IPS-18c (cell line): ENCODE data around the gene LUC7L.

Experiments
- H3K4me3 ChIP-seq: 2 replicates; pipeline ENCODE4 v1.7.0; 2013; ENCODE audit warnings: low read depth, mild to moderate bottlenecking, low read length, moderate library complexity; ENCODE audit not compliant: insufficient read depth
- H3K9me3 ChIP-seq: one replicate; pipeline ENCODE4 v1.6.1; 2013; ENCODE audit warnings: mild to moderate bottlenecking, low read length, moderate library complexity; ENCODE audit not compliant: control insufficient read depth, insufficient read depth

Gene LUC7L

GRCh38 chr16:193441-193840 lies 35.8 kb downstream of the LUC7L start:
- no peaks in the 10 kb centered on the region for H3K9me3 ChIP-seq
- H3K4me3 ChIP-seq: no peak overlapping the region

GRCh38 chr16:192686-193085 lies 36.6 kb downstream of the LUC7L start:
- Histone ChIP-seq H3K4me3 (no peak overlapping the region), H3K9me3 (no peaks in the 10 kb centered on the region)

GRCh38 chr16:191831-192230 lies 37.4 kb downstream of the LUC7L start:
- H3K4me3 ChIP-seq: no peak overlapping the region

GRCh38 chr16:189604-190186 lies 39.6 kb downstream of the LUC7L start:
- H3K9me3 ChIP-seq: peaks cover 3% of the 10 kb centered on the region
- no peak overlapping the region for H3K4me3 ChIP-seq

More at GRCh38 chr16:191831-192230, 37.4 kb downstream of the LUC7L start:
- peaks cover 3% of the 10 kb centered on the region for H3K9me3 ChIP-seq

- peaks cover 3% of the 10 kb centered on the region for H3K9me3 ChIP-seq
- no peak overlapping the region for H3K4me3 ChIP-seq
Measured at GRCh38 chr16:188674-189073, 40.6 kb downstream of the LUC7L start.

- Histone ChIP-seq H3K4me3 (no peak overlapping the region), H3K9me3 (peaks cover 3% of the 10 kb centered on the region)
Measured at GRCh38 chr16:187330-187729, 41.9 kb downstream of the LUC7L start.

GRCh38 chr16:185691-186090 lies 43.6 kb downstream of the LUC7L start:
- Histone ChIP-seq H3K4me3 (no peak overlapping the region), H3K9me3 (peaks cover 3% of the 10 kb centered on the region)

- Histone ChIP-seq H3K4me3 (no peak overlapping the region), H3K9me3 (peaks cover 3% of the 10 kb centered on the region)
Measured at GRCh38 chr16:185213-185612, 44.0 kb downstream of the LUC7L start.

- Histone ChIP-seq H3K9me3 (peaks cover 3% of the 10 kb centered on the region), H3K4me3 (no peak overlapping the region)
Measured at GRCh38 chr16:183005-183404, 46.2 kb downstream of the LUC7L start.

- no peak overlapping the region for H3K4me3 ChIP-seq
- H3K9me3 ChIP-seq: no peaks in the 10 kb centered on the region
Measured at GRCh38 chr16:181565-182021, 47.7 kb downstream of the LUC7L start.

GRCh38 chr16:180681-181564 lies 48.3 kb downstream of the LUC7L start:
- Histone ChIP-seq H3K9me3 (no peaks in the 10 kb centered on the region), H3K4me3 (peak overlapping the region; percentile 43)

- H3K9me3 ChIP-seq: no peaks in the 10 kb centered on the region
- H3K4me3 ChIP-seq: peak within 1 kb of the TSS; percentile 43
Measured at GRCh38 chr16:180101-180675, 49.1 kb downstream of the LUC7L start, which contains the start of gene HBQ1. Gene HBQ1, plus strand, starts transcription at chr16:180459. Its CDS starts 28 bp downstream, at chr16:180487.

- Histone ChIP-seq H3K9me3 (no peaks in the 10 kb centered on the region), H3K4me3 (no peak overlapping the region)
Measured at GRCh38 chr16:179211-180092, 49.8 kb downstream of the LUC7L start.

- Histone ChIP-seq H3K4me3 (no peak overlapping the region), H3K9me3 (no peaks in the 10 kb centered on the region)
Measured at GRCh38 chr16:178668-179015, 50.6 kb downstream of the LUC7L start.

GRCh38 chr16:177981-178667 lies 51.1 kb downstream of the LUC7L start:
- Histone ChIP-seq H3K4me3 (no peak overlapping the region), H3K9me3 (no peaks in the 10 kb centered on the region)

- H3K9me3 ChIP-seq: no peaks in the 10 kb centered on the region
- no peak overlapping the region for H3K4me3 ChIP-seq
Measured at GRCh38 chr16:177394-177822, 51.8 kb downstream of the LUC7L start.
